GM23248 (cell line): ENCODE results near the gene GOLGA6L10. TPM values are rescaled to one million over a fixed set of nuclear protein-coding genes. Genes with fewer than 3 reads are reported as not detected.
"Not testable (repeated sequence)": the region's sequence is repeated elsewhere in the genome, so short reads cannot be mapped to it uniquely, and the experiment has no call there.

ENCODE experiments used
- DNase-seq: peaks from one replicate; pipeline ENCODE4 v3.0.0-alpha.2; 2015
- H2AFZ ChIP-seq: fragments of 200-600 bp; sonication (generic); 2 replicates; pipeline ENCODE4 v1.6.1; 2016; ENCODE audit warnings: antibody characterized with exemption
- H3F3A ChIP-seq: fragments of 200-600 bp; sonication (generic); 2 replicates; pipeline ENCODE4 v1.6.1; 2016; ENCODE audit warnings: mild to moderate bottlenecking, antibody characterized with exemption, mixed run types; ENCODE audit not compliant: insufficient read depth
- H3K27ac ChIP-seq: fragments of 200-600 bp; sonication (generic); 2 replicates; pipeline ENCODE4 v1.5.1; 2016; ENCODE audit warnings: mild to moderate bottlenecking
- H3K27me3 ChIP-seq: fragments of 200-600 bp; sonication (generic); replicated peaks from 2 replicates; pipeline ENCODE4 v1.6.1; 2016; ENCODE audit warnings: mild to moderate bottlenecking; ENCODE audit not compliant: insufficient read depth
- H3K36me3 ChIP-seq: fragments of 200-600 bp; sonication (generic); 2 replicates; pipeline ENCODE4 v1.6.1; 2016; ENCODE audit warnings: low read depth, mild to moderate bottlenecking
- H3K4me1 ChIP-seq: fragments of 200-600 bp; sonication (generic); 2 replicates; pipeline ENCODE4 v1.6.1; 2016; ENCODE audit warnings: mild to moderate bottlenecking; ENCODE audit not compliant: insufficient read depth
- H3K4me2 ChIP-seq: fragments of 200-600 bp; sonication (generic); one replicate; pipeline ENCODE4 v1.6.1; 2016; ENCODE audit warnings: mild to moderate bottlenecking; ENCODE audit not compliant: unreplicated experiment
- H3K4me3 ChIP-seq: fragments of 200-600 bp; sonication (generic); 2 replicates; pipeline ENCODE4 v1.5.1; 2016; ENCODE audit warnings: mild to moderate bottlenecking
- H3K79me2 ChIP-seq: fragments of 200-600 bp; sonication (generic); 2 replicates; pipeline ENCODE4 v1.6.1; 2016; ENCODE audit warnings: mild to moderate bottlenecking; ENCODE audit not compliant: insufficient read depth
- H3K9ac ChIP-seq: fragments of 200-600 bp; sonication (generic); 2 replicates; pipeline ENCODE4 v1.6.1; 2016; ENCODE audit warnings: mild to moderate bottlenecking
- H3K9me2 ChIP-seq: fragments of 200-600 bp; sonication (generic); 2 replicates; pipeline ENCODE4 v1.6.1; 2016; ENCODE audit warnings: mixed run types, mild to moderate bottlenecking, moderate library complexity; ENCODE audit not compliant: insufficient read depth
- H3K9me3 ChIP-seq: fragments of 200-600 bp; sonication (generic); one replicate; pipeline ENCODE4 v1.6.1; 2017; ENCODE audit warnings: low read depth
- H4K20me1 ChIP-seq: fragments of 200-600 bp; sonication (generic); 2 replicates; pipeline ENCODE4 v1.6.0; 2016; ENCODE audit not compliant: insufficient read depth
- EZH2 ChIP-seq: fragments of 200-600 bp; sonication (generic); IDR thresholded peaks from 2 replicates; pipeline ENCODE4 v1.6.1; 2018; ENCODE audit warnings: antibody characterized with exemption, mild to moderate bottlenecking; ENCODE audit not compliant: insufficient read depth, poor library complexity, severe bottlenecking
- EZH2phosphoT487 ChIP-seq: fragments of 200-600 bp; sonication (generic); IDR thresholded peaks from 2 replicates; pipeline ENCODE4 v1.6.1; 2018; ENCODE audit warnings: antibody characterized with exemption, moderate library complexity, mild to moderate bottlenecking, low read depth; ENCODE audit not compliant: insufficient read depth
- WGBS, 2 experiments: methylation state at CpG; one replicate each; pipeline ENCODE4 v1.1.6; 2015 to 2017; ENCODE audit warnings: low lambda C conversion rate in 2 of 2, low coverage in 1 of 2; ENCODE audit errors: missing lambda C conversion rate in 2 of 2; 5-methylcytosine and 5-hydroxymethylcytosine counted together
- in situ Hi-C: fragments of 300-500 bp; cut with MboI; formaldehyde crosslinking; loops from 2 replicates; pipeline ENCODE4 v1.15.0; 2020
- polyA plus RNA-seq: library from polyadenylated mRNA; unstranded; fragments of >200 nt; fragmentation: Nextera tagmentation; extraction: Ambion mirVana; gene quantifications from 2 replicates; pipeline ENCODE4 v1.2.1, GENCODE V29; 2016
- total RNA-seq: library from RNA; depleted of rRNA; stranded (reverse); fragments of >200 nt; shearing (Covaris generic); gene quantifications from 2 replicates; pipeline ENCODE4 v1.2.3, GENCODE V29; 2014

GOLGA6L10 gene
- total and polyA plus RNA-seq, 2 experiments from 2014 or later: under 0.01 TPM; not detected in 1

DNA sequence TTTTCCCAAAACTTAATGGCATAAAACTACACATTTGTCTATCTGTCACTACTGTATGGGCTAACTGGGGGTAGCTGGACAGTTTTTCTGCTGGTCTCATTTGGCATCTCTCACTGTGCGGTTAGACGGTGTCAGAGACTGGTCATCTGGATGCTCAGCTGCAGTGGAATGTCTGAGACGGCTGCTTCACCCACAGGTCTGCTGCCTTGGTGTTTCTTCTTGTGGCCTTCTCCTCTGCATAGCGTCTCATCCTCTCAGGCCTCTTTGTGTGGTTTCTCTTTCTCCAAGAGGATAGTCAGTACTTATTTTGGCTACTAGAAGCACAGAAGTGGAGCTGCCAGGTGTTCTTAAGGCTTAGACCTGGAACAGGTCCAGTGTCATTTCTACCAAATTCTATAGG lies 44.4 kb upstream of the GOLGA6L10 start:
- Histone ChIP-seq H3K36me3 (no peaks in the 10 kb centered on the region), H3K27me3 (no peaks in the 10 kb centered on the region), H3K79me2 (no peaks in the 10 kb centered on the region; the same call in 1 of the 2 replicates), H2AFZ (no peak overlapping the region), H3K4me3 (no peak overlapping the region), H3K27ac (no peak overlapping the region), H4K20me1 (no peaks in the 10 kb centered on the region), H3K9me2 (no peaks in the 10 kb centered on the region), H3K9ac (no peak overlapping the region), H3K4me2 (peak overlapping the region; percentile 14), H3K4me1 (peaks cover 11% of the 10 kb centered on the region), H3K9me3 (no peaks in the 10 kb centered on the region), H3F3A (no peaks in the 10 kb centered on the region)
- in situ Hi-C loops: no loop called here
- peak; percentile 56 for DNase-seq
- 75 to 81% methylated on average over 4 of the region's 4 CpGs for WGBS, 2 experiments
- TF ChIP-seq EZH2: no peak
- no peak for TF ChIP-seq EZH2phosphoT487

DNA sequence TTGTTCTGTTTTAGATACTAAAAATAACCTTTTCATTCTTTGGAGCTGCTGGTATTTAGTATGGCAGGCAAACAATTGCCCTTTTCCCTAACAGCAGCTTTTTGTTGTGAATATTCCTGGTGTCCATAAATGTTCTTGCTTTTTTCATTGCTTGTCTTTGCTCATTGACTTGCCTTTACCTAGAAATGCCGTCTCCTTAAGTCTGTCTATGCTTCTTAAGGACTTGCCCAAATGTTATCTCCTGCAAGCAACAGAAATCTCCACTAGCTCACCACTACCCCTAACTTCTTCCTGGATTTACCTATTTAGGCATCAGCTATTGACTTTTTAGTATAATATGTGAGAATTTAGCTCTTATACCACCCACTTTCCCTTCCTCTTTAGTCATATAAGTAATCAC lies 42.8 kb upstream of the GOLGA6L10 start:
- WGBS, 2 experiments: 89 to 93% methylated on average over 1 of the region's 1 CpG
- DNase-seq, H3K9me3 ChIP-seq, H3K79me2 ChIP-seq, H3K9ac ChIP-seq, H3K36me3 ChIP-seq, H3K4me2 ChIP-seq, H2AFZ ChIP-seq, H3F3A ChIP-seq, H3K27ac ChIP-seq, H3K27me3 ChIP-seq, H3K4me3 ChIP-seq, H3K9me2 ChIP-seq, in situ Hi-C loops, H4K20me1 ChIP-seq: not testable (repeated sequence)
- peaks cover 11% of the 10 kb centered on the region for H3K4me1 ChIP-seq

DNA sequence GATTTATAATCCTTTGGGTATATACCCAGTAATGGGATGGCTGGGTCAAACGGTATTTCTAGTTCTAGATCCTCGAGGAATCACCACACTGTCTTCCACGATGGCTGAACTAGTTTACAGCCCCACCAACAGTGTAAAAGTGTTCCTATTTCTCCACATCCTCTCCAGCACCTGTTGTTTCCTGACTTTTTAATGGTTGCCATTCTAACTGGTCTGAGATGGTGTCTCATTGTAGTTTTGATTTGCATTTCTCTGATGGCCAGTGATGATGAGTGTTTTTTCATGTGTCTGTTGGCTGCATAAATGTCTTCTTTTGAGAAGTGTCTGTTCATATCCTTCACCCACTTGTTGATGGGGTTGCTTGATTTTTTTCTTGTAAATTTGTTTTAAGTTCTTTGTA lies 40.9 kb upstream of the GOLGA6L10 start:
- H3K4me3 ChIP-seq, H3K9ac ChIP-seq, H3F3A ChIP-seq, H3K9me3 ChIP-seq, H3K79me2 ChIP-seq, H2AFZ ChIP-seq, DNase-seq, H3K27me3 ChIP-seq, H3K27ac ChIP-seq, in situ Hi-C loops, H3K36me3 ChIP-seq, H3K9me2 ChIP-seq, H4K20me1 ChIP-seq, H3K4me2 ChIP-seq, H3K4me1 ChIP-seq: not testable (repeated sequence)
- 89 to 91% methylated on average over 3 of the region's 3 CpGs for WGBS, 2 experiments

DNA sequence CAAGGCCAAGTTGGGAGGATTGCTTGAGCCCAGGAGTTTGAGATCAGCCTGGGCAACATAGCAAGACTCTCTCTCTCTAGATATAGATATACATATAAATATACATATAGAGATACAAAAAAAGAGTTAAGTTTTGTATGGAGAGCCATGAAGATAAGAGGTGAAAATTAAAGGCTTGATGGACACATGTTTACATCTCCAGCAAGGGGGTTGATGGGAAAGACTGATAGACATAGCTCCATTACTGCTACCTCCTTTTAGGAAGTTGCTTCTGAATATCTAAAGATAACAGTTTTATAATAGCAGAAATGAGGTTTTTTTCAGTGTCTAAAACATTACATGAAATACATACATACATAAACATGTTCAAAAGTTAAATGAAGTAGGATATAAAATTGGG lies 37.9 kb upstream of the GOLGA6L10 start:
- H3K36me3 ChIP-seq, DNase-seq, H3K27me3 ChIP-seq, H3K9me2 ChIP-seq, H3K4me2 ChIP-seq, H3K9me3 ChIP-seq, H3F3A ChIP-seq, H3K4me1 ChIP-seq, H4K20me1 ChIP-seq, H2AFZ ChIP-seq, H3K9ac ChIP-seq, H3K27ac ChIP-seq, H3K4me3 ChIP-seq, H3K79me2 ChIP-seq, in situ Hi-C loops: not testable (repeated sequence)

DNA sequence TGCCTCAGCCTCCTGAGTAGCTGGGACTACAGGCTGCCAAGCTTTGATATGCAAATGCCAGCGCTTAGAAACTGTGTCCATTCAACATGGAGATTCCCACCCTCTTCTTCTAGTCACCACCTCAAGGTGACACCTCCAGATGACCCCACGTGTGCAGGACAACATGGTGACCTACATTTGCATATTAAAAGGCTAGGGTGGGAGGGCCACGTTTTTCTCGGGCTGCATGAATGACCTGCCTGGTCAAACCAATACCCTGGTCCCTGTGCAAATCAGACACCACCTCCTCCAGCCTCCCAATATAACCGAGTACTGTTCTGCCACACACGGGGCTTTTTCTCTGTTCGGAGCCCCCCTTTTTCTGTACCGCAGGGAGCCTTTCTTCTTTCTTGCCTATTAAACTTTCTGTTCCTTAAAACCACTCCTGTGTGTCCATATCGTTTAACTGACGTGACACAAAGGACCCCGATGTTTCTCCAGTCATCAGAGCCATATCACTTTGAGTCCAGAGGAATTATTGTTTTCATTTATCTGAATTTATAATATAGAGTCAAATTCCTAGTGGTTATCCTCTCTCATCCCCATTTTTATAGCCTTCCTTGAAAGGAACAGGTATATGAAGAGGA lies 32.2 kb upstream of the GOLGA6L10 start:
- H2AFZ ChIP-seq, H3K4me2 ChIP-seq, H3K9me2 ChIP-seq, H3K4me1 ChIP-seq, H3K27me3 ChIP-seq, H3K27ac ChIP-seq, in situ Hi-C loops, H3K9ac ChIP-seq, DNase-seq, H3K79me2 ChIP-seq, H3K4me3 ChIP-seq, H3K9me3 ChIP-seq, H3F3A ChIP-seq, H4K20me1 ChIP-seq, H3K36me3 ChIP-seq: not testable (repeated sequence)
- 71 to 72% methylated on average over 9 to 11 of the region's 11 CpGs for WGBS, 2 experiments

DNA sequence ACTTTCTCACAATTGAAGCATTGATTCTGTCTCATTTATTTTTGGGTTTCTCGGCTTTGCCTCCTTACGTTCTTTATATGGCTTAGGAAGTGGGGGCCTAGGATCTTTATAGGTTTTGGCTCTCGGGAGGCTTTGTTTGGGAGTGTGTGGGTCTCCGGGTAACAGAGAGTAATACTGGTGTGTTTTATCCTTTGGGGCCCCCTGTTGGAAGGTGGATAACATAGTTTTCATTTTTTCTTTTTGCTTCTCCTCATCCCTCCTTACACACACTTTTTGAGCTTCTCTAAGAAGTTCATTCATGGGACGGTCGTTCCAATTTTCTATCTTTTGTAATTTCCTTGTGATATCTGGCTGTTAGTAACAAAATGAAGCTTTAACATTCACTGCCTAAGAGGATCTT lies 30.3 kb upstream of the GOLGA6L10 start:
- H3K27me3 ChIP-seq, H3F3A ChIP-seq, H3K79me2 ChIP-seq, H3K4me3 ChIP-seq, H3K9ac ChIP-seq, DNase-seq, H3K9me2 ChIP-seq, H3K4me1 ChIP-seq, H4K20me1 ChIP-seq, in situ Hi-C loops, H3K9me3 ChIP-seq, H3K27ac ChIP-seq, H3K4me2 ChIP-seq, H3K36me3 ChIP-seq, H2AFZ ChIP-seq: not testable (repeated sequence)
- 80 to 91% methylated on average over 6 of the region's 6 CpGs for WGBS, 2 experiments

- Histone ChIP-seq H2AFZ (0 out of 2 replicates have a peak overlapping the region, but pooled peaks have one; percentile 2), H3K27ac (peak overlapping the region; percentile 13), H3K4me1 (peaks cover 10% of the 10 kb centered on the region), H3K79me2 (0 out of 2 replicates have a peak, but pooled peaks cover 12% of the 10 kb centered on the region)
- 50 to 55% methylated on average over 2 of the region's 2 CpGs for WGBS, 2 experiments
- H3K9me3 ChIP-seq, H3F3A ChIP-seq, H4K20me1 ChIP-seq, H3K27me3 ChIP-seq, in situ Hi-C loops, H3K9me2 ChIP-seq, H3K4me2 ChIP-seq, H3K36me3 ChIP-seq, H3K4me3 ChIP-seq, H3K9ac ChIP-seq: not testable (repeated sequence)
- peak; percentile 21 for DNase-seq
Measured at GRCh38 chr15:82373661-82374060, 24.4 kb upstream of the GOLGA6L10 start.
